GM21390 (cell line): ENCODE data around the gene ATP10B.
"Not testable (repeated sequence)": the region's sequence is repeated elsewhere in the genome, so short reads cannot be mapped to it uniquely, and the experiment has no call there.

Experiments used
- ATAC-seq: cut with Tn5 transposase; IDR thresholded peaks from one replicate; pipeline ENCODE4 v1.9.1; 2021; ENCODE audit not compliant: unreplicated experiment

The ATP10B gene

GRCh38 chr5:160760008-160760407 lies 92.0 kb downstream of the ATP10B start:
- no peak for ATAC-seq

DNA sequence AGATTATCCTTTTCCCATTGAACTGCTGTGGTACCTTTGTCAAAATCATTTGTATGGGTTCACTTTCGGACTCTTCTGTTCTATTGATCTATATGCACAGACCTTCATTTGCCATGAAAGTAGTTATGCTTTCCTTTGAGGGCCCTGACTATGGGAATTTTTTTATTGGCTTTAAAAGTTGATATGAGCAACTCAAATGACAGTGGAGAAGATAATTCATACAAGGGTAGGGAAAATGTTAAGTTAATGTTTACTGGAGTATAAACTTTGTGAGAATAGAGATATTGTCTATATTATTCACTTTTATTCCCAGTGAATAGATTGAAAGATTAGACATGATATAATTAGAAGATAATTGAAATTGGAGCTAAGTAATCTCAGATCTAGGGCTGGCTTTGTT lies 94.8 kb downstream of the ATP10B start:
- ATAC-seq: no peak

- ATAC-seq: no peak
Observed at GRCh38 chr5:160750938-160751657, 100.9 kb downstream of the ATP10B start.

DNA sequence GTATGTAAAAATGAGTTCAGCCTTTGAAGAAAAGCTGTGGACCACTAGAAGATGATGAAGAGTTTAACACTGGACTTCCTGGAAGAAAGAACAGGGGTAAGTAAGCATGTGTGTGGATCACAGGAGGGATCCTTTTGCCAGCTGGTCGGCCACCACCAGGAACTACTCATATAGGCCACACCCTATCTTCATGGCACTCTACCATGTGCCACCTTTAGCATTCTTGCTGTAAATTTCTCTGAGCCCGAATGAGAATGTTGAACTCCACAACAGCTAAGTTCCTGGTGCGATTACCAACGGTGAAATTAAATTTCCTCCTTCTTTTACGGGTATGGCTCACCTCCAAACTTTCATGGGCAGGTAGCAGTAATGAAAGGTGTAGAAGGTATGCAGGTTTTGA lies 102.3 kb downstream of the ATP10B start:
- ATAC-seq: no peak

DNA sequence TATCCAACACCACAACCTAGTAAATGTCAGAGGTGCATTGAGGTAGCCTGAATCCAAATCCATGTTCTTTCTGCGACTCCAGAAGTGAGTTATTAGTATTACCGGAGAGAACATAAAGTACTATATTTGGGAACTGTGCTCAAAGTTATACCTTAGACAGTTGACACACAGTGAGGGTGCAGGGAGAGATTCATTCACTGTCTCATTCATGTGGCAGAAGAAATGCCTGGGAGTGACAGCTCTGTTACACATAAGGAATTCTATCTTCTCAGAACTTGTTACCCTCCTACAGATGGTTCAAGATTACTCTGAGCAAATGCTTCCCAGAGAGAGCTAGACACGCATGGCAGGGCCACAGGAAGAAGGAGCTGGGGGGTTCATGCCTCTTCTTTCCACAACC lies 103.0 kb downstream of the ATP10B start:
- ATAC-seq: no peak

DNA sequence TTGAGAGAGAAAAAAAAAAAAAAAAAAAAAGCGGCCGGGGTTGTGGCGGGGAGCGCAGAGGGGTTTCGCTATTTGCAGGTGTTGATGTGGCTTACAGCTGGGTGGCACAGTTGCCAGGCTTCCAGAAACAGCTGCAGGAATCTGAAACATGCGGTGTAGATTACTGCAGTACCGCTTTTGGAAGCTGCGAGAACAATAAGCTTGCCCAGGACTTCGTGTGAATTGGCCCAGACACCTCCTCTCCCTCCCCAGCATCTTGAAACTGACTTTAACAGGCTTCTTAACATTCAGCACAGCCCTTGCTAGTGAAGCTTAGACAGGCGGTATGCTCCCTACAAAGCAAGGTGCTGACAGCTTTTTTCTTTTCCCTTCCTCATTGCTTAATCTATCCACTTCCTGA lies 104.0 kb downstream of the ATP10B start:
- ATAC-seq: no peak

- no peak for ATAC-seq
Observed at GRCh38 chr5:160747559-160747958, 104.5 kb downstream of the ATP10B start.

- no peak for ATAC-seq
Observed at GRCh38 chr5:160744268-160745101, 107.5 kb downstream of the ATP10B start.

GRCh38 chr5:160743027-160743426 lies 109.0 kb downstream of the ATP10B start:
- no peak for ATAC-seq

GRCh38 chr5:160742446-160742845 lies 109.6 kb downstream of the ATP10B start:
- ATAC-seq: no peak

- no peak for ATAC-seq
Observed at GRCh38 chr5:160727296-160727997, 124.6 kb downstream of the ATP10B start.

DNA sequence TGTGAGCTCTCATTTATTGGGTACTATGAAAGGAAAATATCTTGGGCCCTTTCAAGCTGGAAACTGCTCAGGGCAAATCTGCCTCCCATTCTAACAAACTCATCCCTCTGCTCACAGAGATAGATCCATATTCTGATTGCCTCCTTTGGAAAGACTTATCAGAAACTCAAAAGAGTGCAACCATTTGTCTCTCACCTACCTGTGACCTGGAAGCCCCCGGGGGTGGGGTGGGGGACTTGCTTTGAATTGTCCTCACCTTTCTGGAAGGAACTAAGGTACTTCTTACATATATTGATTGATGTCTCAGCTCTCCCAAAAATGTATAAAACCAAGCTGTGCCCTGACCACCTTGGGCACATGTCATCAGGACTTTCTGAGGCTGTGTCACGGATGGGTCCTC lies 125.3 kb downstream of the ATP10B start:
- ATAC-seq: no peak

DNA sequence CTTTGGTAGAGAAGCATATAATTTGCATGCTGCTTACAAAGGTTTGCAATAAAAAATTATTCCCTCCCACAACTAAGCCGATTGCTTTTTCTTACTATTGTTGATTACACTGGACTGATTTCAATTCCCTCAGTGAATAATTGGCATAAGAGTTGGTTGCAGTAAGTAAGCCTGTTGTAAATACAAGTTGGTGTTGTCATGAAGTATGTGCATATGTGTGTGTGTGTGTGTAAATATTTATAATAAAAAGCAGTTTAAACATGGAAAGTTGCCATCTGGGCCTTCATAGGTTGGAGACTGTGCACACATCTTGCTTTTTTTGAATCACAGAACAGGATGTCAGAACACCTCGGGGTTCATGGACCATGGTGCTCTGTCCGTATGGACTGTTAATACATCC lies 131.2 kb downstream of the ATP10B start:
- no peak for ATAC-seq

DNA sequence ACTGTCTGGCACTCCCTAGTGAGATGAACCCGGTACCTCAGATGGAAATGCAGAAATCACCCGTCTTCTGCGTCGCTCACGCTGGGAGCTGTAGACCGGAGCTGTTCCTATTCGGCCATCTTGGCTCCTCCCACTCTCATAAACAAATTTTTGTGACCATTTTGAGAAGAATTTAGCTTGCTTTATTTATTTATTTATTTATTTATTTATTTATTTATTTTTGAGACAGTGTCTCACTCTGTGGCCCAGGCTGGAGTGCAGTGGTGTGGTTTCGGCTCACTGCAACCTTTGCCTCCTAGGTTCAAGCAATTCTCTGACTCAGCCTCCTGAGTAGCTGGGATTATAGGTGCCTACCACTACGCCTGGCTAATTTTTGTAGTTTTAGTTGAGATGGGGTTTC lies 136.5 kb downstream of the ATP10B start:
- ATAC-seq: not testable (repeated sequence)

DNA sequence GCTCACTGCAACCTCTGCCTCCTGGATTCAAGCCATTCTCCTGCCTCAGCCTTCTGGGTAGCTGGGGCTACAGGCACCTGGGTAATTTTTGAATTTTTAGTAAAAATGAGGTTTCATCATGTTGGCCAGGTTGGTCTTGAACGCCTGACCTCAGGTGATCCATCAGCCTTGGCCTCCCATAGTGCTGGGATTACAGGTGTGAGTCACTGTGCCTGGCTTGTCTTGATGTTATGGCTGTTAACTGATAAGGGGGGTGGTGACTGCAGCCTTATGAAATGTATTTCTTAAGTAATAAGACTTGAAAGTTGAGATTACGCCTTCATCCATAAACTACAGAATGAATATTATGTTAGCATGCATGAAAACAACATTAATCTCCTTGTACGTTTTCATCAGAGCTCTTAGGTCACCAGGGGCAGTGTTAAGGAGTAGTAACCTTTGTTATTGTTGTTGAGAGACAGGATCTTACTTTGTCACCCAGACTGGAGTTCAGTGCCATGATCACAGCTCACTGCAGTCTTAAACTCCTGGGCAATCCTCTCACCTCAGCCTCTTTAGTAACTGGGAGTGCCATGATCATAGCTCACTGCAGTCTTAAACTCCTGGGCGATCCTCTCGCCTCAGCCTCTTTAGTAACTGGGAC lies 148.3 kb downstream of the ATP10B start:
- ATAC-seq: no peak

GRCh38 chr5:160702934-160703333 lies 149.1 kb downstream of the ATP10B start:
- peak; percentile 93 for ATAC-seq

DNA sequence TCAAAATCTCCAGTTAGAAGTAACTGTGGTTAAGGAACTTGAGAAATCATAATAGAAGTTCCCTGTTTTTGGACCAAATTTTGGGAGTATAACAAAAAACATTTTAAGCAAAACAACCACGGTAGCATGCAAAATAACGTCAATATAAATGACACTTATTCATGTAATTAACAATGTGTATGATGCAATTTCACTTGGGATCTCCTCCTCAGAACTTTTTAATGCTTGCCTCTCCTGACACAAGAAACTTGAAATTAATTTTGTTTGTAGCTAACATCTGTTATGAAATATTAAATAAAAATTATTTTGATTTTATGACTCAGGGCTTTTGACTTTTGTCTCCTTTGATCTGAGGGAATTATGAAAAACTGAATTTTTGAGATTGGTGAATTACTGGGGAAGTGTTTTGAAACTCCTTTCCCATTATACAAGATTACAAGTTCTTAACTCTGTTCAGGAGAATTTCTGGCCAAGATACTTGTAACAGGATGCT lies 149.7 kb downstream of the ATP10B start:
- ATAC-seq: no peak

DNA sequence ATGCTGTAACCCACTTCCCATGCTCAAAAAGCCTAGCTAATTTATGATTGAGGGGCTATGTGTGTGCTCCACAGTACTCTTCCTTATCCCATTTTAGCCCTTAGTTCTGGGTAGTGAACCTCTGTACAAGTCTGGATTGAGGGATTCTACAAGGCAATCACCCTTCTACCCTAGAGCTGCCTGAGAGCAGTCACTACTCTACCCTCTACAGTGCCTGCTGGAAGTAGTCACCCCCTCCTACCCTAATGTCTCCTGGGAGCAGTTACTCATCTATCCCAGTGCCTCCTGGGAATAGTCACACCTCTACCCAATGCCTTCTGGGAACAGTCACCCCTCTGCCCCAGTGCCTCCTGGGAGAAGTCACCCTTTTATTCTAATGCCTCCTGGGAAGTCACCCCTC lies 150.6 kb downstream of the ATP10B start:
- ATAC-seq: no peak

GRCh38 chr5:160699301-160699700 lies 152.7 kb downstream of the ATP10B start:
- no peak for ATAC-seq

DNA sequence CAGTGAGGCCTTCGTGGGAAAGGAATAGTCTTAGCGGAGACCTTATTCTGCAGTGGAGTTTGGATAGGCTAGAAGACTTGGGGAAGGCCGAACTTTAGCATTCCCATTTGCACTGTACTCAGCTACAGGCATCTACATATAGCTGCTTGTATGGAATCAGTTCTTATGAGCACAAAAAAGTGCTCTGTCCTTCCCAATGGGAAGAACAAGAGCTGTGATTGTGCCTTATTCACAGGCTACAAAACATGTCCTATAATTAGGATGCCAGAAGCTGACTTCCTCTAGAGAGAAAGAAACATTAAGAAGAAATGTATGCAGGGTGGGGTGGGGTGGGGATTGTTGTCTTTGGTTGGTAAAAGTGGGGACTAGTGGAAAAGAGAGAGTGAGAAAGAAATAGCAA lies 154.7 kb downstream of the ATP10B start:
- no peak for ATAC-seq

GRCh38 chr5:160694896-160695295 lies 157.1 kb downstream of the ATP10B start:
- ATAC-seq: no peak
